HG03175 (cell line): Measurements from ENCODE around the gene KRTAP5-3.
"Not testable (repeated sequence)": the region's sequence is repeated elsewhere in the genome, so short reads cannot be mapped to it uniquely, and the experiment has no call there.

Experiments
- ATAC-seq: cut with Tn5 transposase; IDR thresholded peaks from one replicate; pipeline ENCODE4 v1.9.1; 2021; ENCODE audit warnings: mild to moderate bottlenecking, moderate library complexity; ENCODE audit not compliant: unreplicated experiment

The KRTAP5-3 gene

DNA sequence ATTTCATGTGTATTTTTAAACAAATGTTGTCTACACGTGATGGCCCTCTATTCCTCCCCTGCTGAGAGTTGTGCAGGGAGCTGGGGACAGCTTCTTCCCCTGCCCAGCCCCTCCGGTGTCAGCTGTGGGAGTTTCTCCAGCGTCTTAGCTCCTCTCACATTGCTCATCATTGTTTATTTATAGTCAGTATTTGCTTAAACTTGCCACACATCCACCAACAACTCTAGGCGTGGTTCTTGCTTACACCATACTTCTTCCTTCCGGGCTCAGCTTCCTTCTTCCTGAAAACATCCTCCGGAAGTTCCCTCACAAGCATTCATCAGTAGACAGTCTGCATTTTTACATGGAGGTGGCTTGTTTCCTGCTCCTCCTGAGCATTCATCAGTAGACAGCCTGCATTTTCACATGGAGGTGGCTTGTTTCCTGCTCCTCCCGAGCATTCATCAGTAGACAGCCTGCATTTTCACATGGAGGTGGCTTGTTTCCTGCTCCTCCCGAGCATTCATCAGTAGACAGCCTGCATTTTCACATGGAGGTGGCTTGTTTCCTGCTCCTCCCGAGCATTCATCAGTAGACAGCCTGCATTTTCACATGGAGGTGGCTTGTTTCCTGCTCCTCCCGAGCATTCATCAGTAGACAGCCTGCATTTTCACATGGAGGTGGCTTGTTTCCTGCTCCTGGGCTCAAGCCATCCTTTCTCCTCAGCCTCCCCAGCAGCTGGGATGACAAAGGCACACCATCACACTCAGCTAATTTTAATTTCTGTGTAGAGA is 18.9 kb downstream of the KRTAP5-3 start:
- ATAC-seq, result not testable (repeated sequence)

- ATAC-seq, result no peak
These were observed 21.6 kb downstream of the KRTAP5-3 start for GRCh38 chr11:1586699-1587098.

GRCh38 chr11:1584661-1585370 is 23.4 kb downstream of the KRTAP5-3 start, which contains the start of gene KRTAP5-1:
Gene KRTAP5-1, minus strand, starts transcription at chr11:1585283. Its CDS starts 34 bp downstream, at chr11:1585249.
- not testable (repeated sequence) for ATAC-seq

- not testable (repeated sequence) for ATAC-seq
These were observed 25.4 kb downstream of the KRTAP5-3 start for GRCh38 chr11:1582909-1583308.

- no peak for ATAC-seq
These were observed 26.3 kb downstream of the KRTAP5-3 start for GRCh38 chr11:1581976-1582375.

- ATAC-seq, result no peak
These were observed 31.4 kb downstream of the KRTAP5-3 start for GRCh38 chr11:1576825-1577224.

DNA sequence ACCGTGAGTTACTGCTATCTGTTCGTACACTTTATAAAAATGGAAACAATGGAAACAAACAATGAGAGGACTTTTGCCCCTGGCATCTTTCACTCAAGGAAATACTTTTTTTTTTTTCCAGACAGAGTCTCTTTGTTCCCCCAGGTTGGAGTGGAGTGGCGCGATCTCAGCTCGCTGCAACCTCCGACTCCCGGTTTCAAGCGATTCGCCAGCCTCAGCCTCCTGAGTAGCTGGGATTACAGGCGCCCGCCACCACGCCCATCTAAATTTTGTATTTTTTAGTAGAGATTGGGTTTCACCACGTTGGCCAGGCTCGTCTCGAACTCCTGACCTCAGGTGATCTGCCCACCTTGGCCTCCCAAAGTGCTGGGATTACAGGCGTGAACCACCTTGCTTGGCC is 32.5 kb downstream of the KRTAP5-3 start:
- not testable (repeated sequence) for ATAC-seq

- no peak for ATAC-seq
These were observed 33.4 kb downstream of the KRTAP5-3 start for GRCh38 chr11:1574933-1575242.

DNA sequence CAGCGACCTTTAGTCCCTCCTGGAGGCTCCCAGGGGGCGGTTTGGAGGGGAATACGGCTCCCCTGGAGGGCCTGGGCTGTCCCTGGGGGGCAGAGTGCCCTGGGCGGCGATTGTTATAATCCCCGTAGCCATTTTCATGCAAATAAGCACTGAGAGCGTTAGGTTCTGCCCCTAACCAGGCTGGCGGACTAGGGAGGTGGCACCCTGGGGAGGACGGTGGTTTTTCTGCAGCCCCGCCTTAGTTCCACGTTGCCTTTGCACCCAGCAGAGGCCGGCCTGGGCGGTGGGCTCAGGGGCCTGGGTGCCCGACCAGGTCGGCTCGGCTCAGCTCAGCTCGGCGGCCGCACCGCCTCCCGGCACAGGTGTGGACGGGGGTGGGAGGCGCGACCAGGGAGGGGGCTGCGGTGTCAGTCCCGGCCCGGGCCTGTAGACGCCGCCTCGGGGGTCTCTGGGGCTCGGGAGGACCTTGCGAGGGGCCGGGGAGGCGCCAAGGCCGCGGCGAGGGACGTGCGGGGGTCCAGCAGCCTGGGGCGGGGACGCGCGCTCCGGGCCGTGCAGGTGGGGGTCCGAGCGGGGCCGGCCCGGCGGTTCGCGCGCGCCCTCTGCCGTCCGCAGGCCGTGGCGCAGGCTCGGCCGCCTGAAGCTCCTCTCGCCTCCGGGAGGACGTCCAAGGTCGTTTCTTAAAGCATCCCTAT is 33.9 kb downstream of the KRTAP5-3 start:
- ATAC-seq, result peak; percentile 38

- ATAC-seq, result no peak
These were observed 34.4 kb downstream of the KRTAP5-3 start for GRCh38 chr11:1573903-1574237.

DNA sequence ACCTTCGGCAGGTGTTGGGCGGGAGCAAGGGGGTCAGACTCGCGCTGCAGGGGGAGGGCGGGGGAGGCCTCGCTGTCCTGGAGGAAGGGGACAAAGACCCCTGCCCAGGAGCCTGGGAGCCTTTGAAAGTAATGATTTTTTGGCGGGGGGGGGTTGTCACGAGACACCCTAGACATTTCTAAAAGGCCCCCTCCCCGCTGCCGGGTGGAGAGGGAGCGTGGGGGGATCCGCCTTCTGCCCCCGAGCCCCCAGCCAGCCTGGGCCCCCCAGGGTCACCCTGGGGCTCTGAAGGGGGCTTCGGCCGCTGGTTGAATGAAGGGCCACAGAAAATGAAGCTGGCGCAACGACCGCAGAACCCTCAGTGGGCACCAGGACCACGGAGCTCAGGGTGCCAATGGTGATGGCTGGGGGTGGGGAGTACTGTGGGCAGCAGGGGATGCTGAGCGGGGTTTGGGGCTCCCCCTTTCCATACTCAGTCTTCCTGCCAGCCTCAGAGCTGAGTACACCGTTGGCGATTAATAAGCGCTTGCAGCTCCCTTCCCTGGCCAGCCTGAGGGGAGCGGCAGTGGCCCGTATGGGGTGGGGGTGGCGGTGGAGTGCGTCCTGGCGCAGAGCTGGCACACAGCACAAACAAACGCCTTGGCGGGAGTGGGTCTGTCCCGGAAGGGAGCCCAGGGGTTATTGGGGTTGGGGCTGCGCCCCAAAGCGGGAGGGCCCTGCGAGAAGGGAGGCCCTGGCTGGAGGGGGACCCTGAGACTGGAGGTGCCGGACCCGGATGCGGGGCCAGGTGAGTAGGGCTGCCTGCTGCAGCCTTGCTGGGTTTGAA is 35.0 kb downstream of the KRTAP5-3 start:
- no peak for ATAC-seq

DNA sequence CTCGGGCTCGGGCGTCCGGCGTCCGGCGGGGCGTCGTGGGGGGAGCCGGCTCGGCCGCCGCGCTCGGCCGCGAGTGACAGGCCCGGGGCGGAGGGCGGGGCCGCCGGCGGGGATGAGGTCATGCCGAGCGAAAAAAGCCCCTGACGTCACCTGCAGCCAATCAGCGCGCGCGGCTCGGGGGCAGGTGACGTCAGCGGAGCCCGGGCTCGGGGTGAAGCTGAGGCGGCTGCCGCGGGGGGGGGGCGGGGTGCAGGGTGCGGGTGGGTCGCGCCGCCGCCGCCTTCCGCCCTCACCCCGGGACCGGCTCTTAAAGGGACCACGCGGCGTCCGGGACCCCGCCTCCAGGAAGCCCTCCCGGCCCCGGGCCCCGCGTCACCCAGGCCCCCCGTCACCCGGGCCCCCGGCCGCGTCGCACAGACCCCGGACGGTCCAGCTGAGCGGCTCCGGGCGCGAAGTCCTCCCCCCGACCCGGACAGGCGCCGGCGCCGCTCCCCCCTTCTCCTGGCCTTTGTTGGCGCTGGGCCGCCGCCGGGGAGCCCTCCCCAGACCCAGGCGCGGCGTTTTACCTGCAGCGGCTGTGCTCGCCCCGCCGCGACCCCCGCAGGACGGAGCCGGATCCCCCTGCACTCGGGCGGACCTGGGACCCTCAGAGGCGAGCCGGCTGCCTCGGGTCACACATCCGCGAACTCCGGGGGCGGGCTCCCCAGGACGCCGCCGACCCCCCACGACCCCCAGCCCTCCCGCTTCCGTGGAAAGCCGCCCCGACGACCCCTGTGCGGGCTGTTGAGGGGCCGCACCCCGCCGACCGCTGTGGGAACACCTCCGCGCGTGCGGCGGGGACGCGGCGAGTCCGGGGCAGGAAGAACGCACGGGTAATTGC is 35.8 kb downstream of the KRTAP5-3 start, which contains the start of gene DUSP8:
Gene DUSP8, minus strand, starts transcription at position 75 of the 880 bp plus-strand sequence. CDS start 6,445 bp downstream, outside the sequence.
- ATAC-seq, result peak; percentile 59

DNA sequence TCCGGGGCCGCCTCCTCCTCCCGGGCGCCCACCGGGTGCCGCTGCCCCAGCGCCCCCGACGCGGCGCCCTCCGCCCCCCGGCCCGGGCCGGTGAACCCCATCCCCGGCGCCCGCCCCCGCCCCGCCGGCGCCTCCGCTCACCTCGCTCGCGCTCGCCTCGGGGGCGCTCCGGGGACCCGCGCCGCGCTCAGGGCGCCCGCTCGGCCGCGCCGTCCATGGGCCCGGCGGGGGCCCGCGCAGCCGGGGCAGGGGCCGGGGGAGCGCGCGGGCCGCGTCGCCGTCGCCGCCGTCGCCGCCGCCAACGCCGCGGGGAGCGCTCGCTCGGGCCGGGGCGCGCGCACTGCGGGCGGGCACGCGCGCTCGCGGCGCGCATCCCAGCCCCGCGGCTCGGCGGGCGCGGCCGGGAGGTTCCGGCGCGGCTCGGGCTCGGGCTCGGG is 36.5 kb downstream of the KRTAP5-3 start:
- ATAC-seq, result no peak

DNA sequence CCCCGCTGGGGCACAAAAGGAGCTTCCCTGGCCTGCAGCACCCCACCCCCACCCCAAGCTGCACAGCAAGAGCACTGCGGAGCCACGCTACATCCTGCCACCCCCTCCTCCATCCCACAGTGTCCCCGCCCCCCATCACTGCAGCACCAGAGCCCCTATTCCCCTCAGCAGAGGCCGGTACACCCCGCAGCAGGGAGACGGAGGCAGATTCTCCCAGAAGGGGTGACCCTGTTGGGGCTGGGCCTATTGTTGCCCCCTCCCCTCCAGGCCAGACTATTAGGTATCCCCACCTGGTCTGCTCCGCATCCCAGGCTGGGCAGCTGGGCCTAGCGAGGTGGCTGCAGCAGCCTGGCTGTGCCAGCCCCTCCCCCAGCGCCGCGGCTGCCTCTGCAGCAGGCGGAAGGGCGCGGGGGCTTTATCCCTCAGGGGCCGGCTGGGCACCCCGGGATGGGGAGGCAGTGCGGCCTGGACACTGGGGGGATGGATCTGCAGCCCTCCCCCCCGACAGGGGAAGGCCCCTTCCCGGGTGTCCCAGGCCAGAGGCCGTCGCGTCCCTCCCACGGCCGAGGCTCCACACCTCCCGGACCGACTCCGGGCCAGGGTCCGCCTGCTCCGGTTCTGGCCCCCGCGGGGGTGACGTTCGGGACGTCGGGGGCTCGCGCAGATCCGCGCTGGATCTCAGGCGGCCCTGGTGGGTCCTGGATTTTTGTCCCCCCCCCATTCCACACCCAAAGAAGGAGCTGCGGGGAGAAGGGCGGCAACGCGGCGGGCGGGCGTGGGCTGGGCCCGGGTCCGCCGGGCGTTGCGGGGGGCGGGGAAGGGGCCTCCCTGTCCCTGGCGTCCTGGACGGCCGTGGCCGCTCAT is 37.1 kb downstream of the KRTAP5-3 start:
- ATAC-seq, result no peak

- no peak for ATAC-seq
These were observed 37.8 kb downstream of the KRTAP5-3 start for GRCh38 chr11:1570531-1570895.

DNA sequence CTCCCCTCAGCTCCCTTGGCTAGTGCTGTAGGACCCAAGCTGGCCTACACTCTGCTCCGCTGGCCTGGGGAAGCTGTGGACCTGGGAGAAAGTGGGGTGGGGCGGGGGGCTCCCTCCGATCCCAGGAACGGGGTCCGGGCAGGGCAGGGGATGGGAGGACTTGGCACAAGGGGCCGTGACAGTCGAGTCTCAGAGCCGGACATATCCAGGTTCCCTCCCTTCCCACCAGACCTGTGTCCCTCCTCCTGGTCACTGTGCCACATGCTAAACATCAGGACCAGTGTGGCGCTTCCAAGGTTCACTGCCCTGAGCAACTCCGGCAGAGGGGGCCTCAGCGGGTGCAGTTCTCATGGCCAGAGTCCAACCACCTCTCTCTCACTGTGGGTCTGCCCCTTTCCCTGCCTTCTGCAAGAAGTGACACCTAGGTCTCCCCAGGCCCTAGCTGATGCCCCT is 38.2 kb downstream of the KRTAP5-3 start:
- ATAC-seq, result no peak

GRCh38 chr11:1569251-1569780 is 38.9 kb downstream of the KRTAP5-3 start:
- no peak for ATAC-seq

- ATAC-seq, result no peak
These were observed 39.8 kb downstream of the KRTAP5-3 start for GRCh38 chr11:1568441-1568911.
